Measurements from ENCODE around the gene SMURF2. TPM values are rescaled to one million over a fixed set of nuclear protein-coding genes. Genes with fewer than 3 reads are reported as not detected.

Gene SMURF2
- total and polyA plus RNA-seq, 9 of the 15 experiments (the other 6 are each of a cell fraction or from before 2014, with no cell fraction given) = 3.8 to 22.0 (median 14.8) TPM

- TF ChIP-seq POLR3A (IDR thresholded peaks at IDR 0.05; ENCODE audit: borderline replicate concordance, extremely low read depth, insufficient read depth, insufficient read length) (no peak), U2AF2 (optimal IDR thresholded peaks at IDR 0.05; ENCODE audit: low read depth, low read length) (no peak), ZNF24 (IDR thresholded peaks at IDR 0.05) (peak; percentile 53; the same call in 1 of the 2 replicates), NR3C1 (CRISPR knock-in tag; IDR thresholded peaks at IDR 0.05) (no peak), ZNF146 (CRISPR knock-in tag; IDR thresholded peaks at IDR 0.05; ENCODE audit: unreplicated experiment) (no peak)
- TF ChIP-seq, protein P1, sequence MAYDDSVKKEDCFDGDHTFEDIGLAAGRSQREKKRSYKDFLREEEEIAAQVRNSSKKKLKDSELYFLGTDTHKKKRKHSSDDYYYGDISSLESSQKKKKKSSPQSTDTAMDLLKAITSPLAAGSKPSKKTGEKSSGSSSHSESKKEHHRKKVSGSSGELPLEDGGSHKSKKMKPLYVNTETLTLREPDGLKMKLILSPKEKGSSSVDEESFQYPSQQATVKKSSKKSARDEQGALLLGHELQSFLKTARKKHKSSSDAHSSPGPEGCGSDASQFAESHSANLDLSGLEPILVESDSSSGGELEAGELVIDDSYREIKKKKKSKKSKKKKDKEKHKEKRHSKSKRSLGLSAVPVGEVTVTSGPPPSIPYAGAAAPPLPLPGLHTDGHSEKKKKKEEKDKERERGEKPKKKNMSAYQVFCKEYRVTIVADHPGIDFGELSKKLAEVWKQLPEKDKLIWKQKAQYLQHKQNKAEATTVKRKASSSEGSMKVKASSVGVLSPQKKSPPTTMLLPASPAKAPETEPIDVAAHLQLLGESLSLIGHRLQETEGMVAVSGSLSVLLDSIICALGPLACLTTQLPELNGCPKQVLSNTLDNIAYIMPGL (CRISPR knock-in tag; IDR thresholded peaks at IDR 0.05) = no peak
These were observed 62.9 kb downstream of the SMURF2 start (continued) for GRCh38 chr17:64599187-64599676.

DNA sequence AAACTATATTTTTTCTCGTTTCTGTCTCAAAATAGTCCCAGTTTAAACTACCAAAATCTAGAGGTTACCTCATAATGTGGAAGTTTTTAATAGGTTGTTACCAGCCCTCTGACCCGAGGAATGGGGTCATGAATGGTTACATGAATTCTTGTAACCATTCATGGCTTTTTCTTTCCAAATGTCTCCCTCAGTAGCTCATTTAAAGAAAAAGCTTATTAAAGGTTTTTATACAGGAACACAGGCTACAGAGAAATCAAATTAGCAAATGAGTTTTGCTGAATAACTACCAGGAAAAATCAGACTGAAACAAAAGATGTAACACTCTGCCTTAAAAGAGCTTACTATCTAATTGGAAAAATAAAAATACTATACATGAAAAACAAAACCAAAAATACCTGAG is 63.4 kb downstream of the SMURF2 start:
- Histone ChIP-seq H3K4me3 (no peak overlapping the region), H3K4me1 (replicated peaks in 1 of 2; ENCODE audit: control insufficient read depth in 2 of 2, insufficient read depth in 2 of 2, low read length in 2 of 2) (peaks cover 3 to 5% of the 10 kb centered on the region in 2 experiments; a peak in 4 of 5 replicates), H3K9me1 (ENCODE audit: control insufficient read depth, insufficient read depth, low read length) (no peaks in the 10 kb centered on the region), H4K20me1 (replicated peaks; ENCODE audit: control insufficient read depth, insufficient read depth, low read length) (no peaks in the 10 kb centered on the region), H3K9ac (ENCODE audit: insufficient read depth in 1 of 2, low read depth in 2 of 2, low read length in 2 of 2) (peak overlapping the region in 1 of 2 experiments; percentile 77; a peak in 2 of 4 replicates), H3K4me2 (ENCODE audit: insufficient read depth, low read length) (peak overlapping the region; percentile 80), H3K27me3 (ENCODE audit: control insufficient read depth in 2 of 2, insufficient read depth in 2 of 2, low read length in 2 of 2) (no peaks in the 10 kb centered on the region), H3K36me3 (ENCODE audit: control insufficient read depth, insufficient read depth, low read length) (peaks cover 2% of the 10 kb centered on the region; the same call in 1 of the 3 replicates), H2AFZ (ENCODE audit: low read depth, low read length) (peak overlapping the region; percentile 90), H3K79me2 (ENCODE audit: control insufficient read depth, insufficient read depth, low read length) (no peaks in the 10 kb centered on the region; the same call in 1 of the 3 replicates), H3K9me3 (replicated peaks; ENCODE audit: control insufficient read depth, insufficient read depth, low read depth, low read length) (no peaks in the 10 kb centered on the region), H3K27ac (ENCODE audit: extremely low read depth, low read depth, low read length) (peak overlapping the region; percentile 84; the same call in 2 of the 3 replicates)
- 13% methylated on average over 2 of the region's 2 CpGs for WGBS (ENCODE audit: insufficient coverage, low coverage, missing lambda C conversion rate)
- in situ Hi-C loops (cut with MboI) = no loop called here
- ChIA-PET POLR2A (interaction anchor here (2.3 kb wide), 1 partner anchor 94 kb away, joined by 22 read pairs; the partner anchor contains the start of genes CEP95 and DDX5), CTCF (ENCODE audit: low intra/inter-chr PET ratio) (no interaction called here)
- FAIRE-seq = no peak
- ATAC-seq = no peak
- intact Hi-C loops (cut with micrococcal nuclease) = loop anchor here (5.0 kb wide), 1 partner anchor 91 kb away; the partner anchor contains the start of genes CEP95 and DDX5
- DNase-seq (ENCODE audit: extremely low read depth in 1 of 4, low spot score in 3 of 4) = peak in 2 of 4 experiments; percentile 17 to 20
- BruUV-seq (replicated peaks) = no TSS peak
- no peak for TF ChIP-seq ZKSCAN8 (CRISPR knock-in tag; IDR thresholded peaks at IDR 0.05)
- TF ChIP-seq NR2C1 (IDR thresholded peaks at IDR 0.05) = peak; percentile 40; the same call in 1 of the 2 replicates
- no peak for TF ChIP-seq NR2C1 (tag; IDR thresholded peaks at IDR 0.05)
- no peak for TF ChIP-seq ZNF764 (CRISPR knock-in tag; IDR thresholded peaks at IDR 0.05; ENCODE audit: low read depth)
- TF ChIP-seq MTA1 (IDR thresholded peaks at IDR 0.05; ENCODE audit: borderline replicate concordance) = no peak
- TF ChIP-seq ZNF239 (CRISPR knock-in tag; IDR thresholded peaks at IDR 0.05) = no peak
- TF ChIP-seq BRD4 (IDR thresholded peaks at IDR 0.05) = no peak
- no peak for TF ChIP-seq OTX1 (CRISPR knock-in tag; IDR thresholded peaks at IDR 0.05)
- no peak for TF ChIP-seq KLF1 (tag; IDR thresholded peaks at IDR 0.05)
- TF ChIP-seq ZNF589 (CRISPR knock-in tag; IDR thresholded peaks at IDR 0.05; ENCODE audit: low read depth) = peak; percentile 47; the same call in 1 of the 2 replicates
- TF ChIP-seq NFE2 (IDR thresholded peaks at IDR 0.05; ENCODE audit: low read depth) = no peak
- no peak for TF ChIP-seq CREBBP (IDR thresholded peaks at IDR 0.05; ENCODE audit: low read depth, low read length)
- peak; percentile 76; the same call in 1 of the 2 replicates for TF ChIP-seq ZNF644 (tag; IDR thresholded peaks at IDR 0.05; ENCODE audit: low read depth)
- TF ChIP-seq CC2D1A (IDR thresholded peaks at IDR 0.05) = no peak

All from K562 (cell line).